ENCODE results near the gene VWA8. TPM values are rescaled to one million over a fixed set of nuclear protein-coding genes. Genes with fewer than 3 reads are reported as not detected.
A peak's percentile ranks its signal among the peaks of the same experiment; 100 is the strongest.

The VWA8 gene
- polyA plus RNA-seq, 1 donor (not counting 4 experiments of a cell fraction or from before 2014, with no cell fraction given), result 17.8 TPM

DNA sequence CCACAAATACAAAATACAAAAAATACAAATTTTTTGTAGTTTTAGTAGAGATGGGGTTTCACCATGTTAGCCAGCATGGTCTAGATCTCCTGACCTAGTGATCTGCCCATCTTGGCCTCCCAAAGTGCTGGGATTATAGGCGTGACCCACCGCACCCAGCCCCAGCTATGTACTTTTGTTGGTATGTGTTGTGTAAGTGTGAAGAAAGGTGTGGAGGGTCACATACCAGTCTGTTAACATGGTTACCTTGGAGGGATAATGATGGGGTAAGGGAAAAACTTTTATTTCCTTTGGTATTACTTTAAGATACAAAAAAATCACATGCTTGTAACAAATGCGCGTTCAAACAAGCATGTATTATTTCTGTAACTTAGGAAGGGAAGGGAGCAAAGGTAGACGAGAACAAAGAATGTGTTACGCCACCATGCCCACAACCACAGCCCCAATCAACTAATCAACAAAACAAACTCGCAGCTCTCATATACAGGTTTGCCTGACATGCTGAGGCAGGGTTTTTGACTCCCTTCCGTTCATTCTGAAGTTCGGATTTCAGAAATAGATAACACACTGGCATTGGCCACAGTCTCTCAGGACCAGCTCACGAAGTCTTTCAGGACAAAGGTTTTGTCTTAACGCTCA is 13.5 kb upstream of the VWA8 start:
- Histone ChIP-seq H3K9me1 (ENCODE audit: control insufficient read depth, extremely low read depth, insufficient read depth, low read length) (no peaks in the 10 kb centered on the region), H3K4me2 (ENCODE audit: control insufficient read depth, extremely low read depth, insufficient read depth, low read depth, low read length) (peak overlapping the region; percentile 87), H3K9me3 (ENCODE audit: control insufficient read depth, low read depth, low read length) (no peaks in the 10 kb centered on the region), H3K9ac (ENCODE audit: control insufficient read depth, extremely low read depth, insufficient read depth, low read length) (peak overlapping the region; percentile 59), H3K4me3 (ENCODE audit: control insufficient read depth in 2 of 3, extremely low read depth in 1 of 3, insufficient read depth in 2 of 3, low read depth in 1 of 3, low read length in 3 of 3) (peak overlapping the region in 2 of 3 experiments; percentile 17), H3K36me3 (ENCODE audit: control insufficient read depth in 2 of 2, extremely low read depth in 1 of 2, insufficient read depth in 2 of 2, low read length in 2 of 2) (no peaks in the 10 kb centered on the region), H2AFZ (ENCODE audit: control insufficient read depth, low read length) (peak overlapping the region; percentile 83), H3K27ac (ENCODE audit: control insufficient read depth, insufficient read depth, low read length) (peak overlapping the region; percentile 79), H3K4me1 (ENCODE audit: control insufficient read depth, extremely low read depth, insufficient read depth, low read length) (peaks cover 18% of the 10 kb centered on the region), H3K79me2 (ENCODE audit: control insufficient read depth, insufficient read depth, low read length) (no peaks in the 10 kb centered on the region), H4K20me1 (ENCODE audit: control insufficient read depth, extremely low read depth, insufficient read depth, low read length) (no peaks in the 10 kb centered on the region), H3K27me3 (ENCODE audit: control insufficient read depth, extremely low read depth, insufficient read depth, low read length) (no peaks in the 10 kb centered on the region)
- FAIRE-seq (peak; percentile 89), DNase-seq (ENCODE audit: low read depth, low spot score) (peak; percentile 40)
- TF ChIP-seq CTCF (optimal IDR thresholded peaks at IDR 0.05 in 1 of 3, IDR thresholded peaks at IDR 0.05 in 1 of 3, conservative IDR thresholded peaks at IDR 0.05 in 1 of 3; ENCODE audit: extremely low read depth in 1 of 3, insufficient read depth in 2 of 3, low read length in 3 of 3) (no peak), EZH2 (IDR thresholded peaks at IDR 0.05; ENCODE audit: low read length) (no peak)
- dilution Hi-C loops (cut with MboI; ENCODE audit: extremely low pct_ligation_motif_present, low sequenced_read_pairs), result no loop called here

GRCh38 chr13:41973247-41973741 is 12.4 kb upstream of the VWA8 start:
- FAIRE-seq (peak; percentile 46), DNase-seq (ENCODE audit: low read depth, low spot score) (no peak)
- H3K27ac ChIP-seq (ENCODE audit: control insufficient read depth, insufficient read depth, low read length), result no peak overlapping the region
- H3K36me3 ChIP-seq (ENCODE audit: control insufficient read depth in 2 of 2, extremely low read depth in 1 of 2, insufficient read depth in 2 of 2, low read length in 2 of 2), result no peaks in the 10 kb centered on the region
- no peak for TF ChIP-seq EZH2 (IDR thresholded peaks at IDR 0.05; ENCODE audit: low read length)
- TF ChIP-seq CTCF (optimal IDR thresholded peaks at IDR 0.05 in 1 of 3, IDR thresholded peaks at IDR 0.05 in 1 of 3, conservative IDR thresholded peaks at IDR 0.05 in 1 of 3; ENCODE audit: extremely low read depth in 1 of 3, insufficient read depth in 2 of 3, low read length in 3 of 3), result peak in 2 of 3 experiments; percentile 40 to 45
- H2AFZ ChIP-seq (ENCODE audit: control insufficient read depth, low read length), result peak overlapping the region; percentile 42
- no peaks in the 10 kb centered on the region for H3K9me1 ChIP-seq (ENCODE audit: control insufficient read depth, extremely low read depth, insufficient read depth, low read length)
- dilution Hi-C loops (cut with MboI; ENCODE audit: extremely low pct_ligation_motif_present, low sequenced_read_pairs), result no loop called here
- H3K79me2 ChIP-seq (ENCODE audit: control insufficient read depth, insufficient read depth, low read length), result no peaks in the 10 kb centered on the region
- H3K9ac ChIP-seq (ENCODE audit: control insufficient read depth, extremely low read depth, insufficient read depth, low read length), result no peak overlapping the region
- H3K27me3 ChIP-seq (ENCODE audit: control insufficient read depth, extremely low read depth, insufficient read depth, low read length), result no peaks in the 10 kb centered on the region
- no peaks in the 10 kb centered on the region for H4K20me1 ChIP-seq (ENCODE audit: control insufficient read depth, extremely low read depth, insufficient read depth, low read length)
- peaks cover 18% of the 10 kb centered on the region for H3K4me1 ChIP-seq (ENCODE audit: control insufficient read depth, extremely low read depth, insufficient read depth, low read length)
- no peak overlapping the region for H3K4me2 ChIP-seq (ENCODE audit: control insufficient read depth, extremely low read depth, insufficient read depth, low read depth, low read length)
- H3K9me3 ChIP-seq (ENCODE audit: control insufficient read depth, low read depth, low read length), result no peaks in the 10 kb centered on the region
- no peak overlapping the region for H3K4me3 ChIP-seq (ENCODE audit: control insufficient read depth in 2 of 3, extremely low read depth in 1 of 3, insufficient read depth in 2 of 3, low read depth in 1 of 3, low read length in 3 of 3)
